K562 (cell line): ENCODE measurements around the gene LEMD3. TPM values are rescaled to one million over a fixed set of nuclear protein-coding genes. Genes with fewer than 3 reads are reported as not detected.

Source experiments
- ATAC-seq: fragments of 200-7000 bp; cut with Tn5 transposase; 3 replicates; pipeline ENCODE4 v1.9.1; 2020; ENCODE audit warnings: moderate library complexity
- BruUV-seq: library from RNA; stranded (reverse); fragments of 400-500 nt; replicated peaks from 2 replicates; lab custom pipeline; 2021; lab: Mats Ljungman, UMichigan
- CTCF ChIA-PET: fragments of 300-600 bp; formaldehyde crosslinking; extraction: SDS; loops from one replicate; lab custom pipeline; 2021; ENCODE audit warnings: low intra/inter-chr PET ratio; lab: Yijun Ruan, JAX
- POLR2A ChIA-PET: fragments of 300-600, 350-650 bp; sonication (Branson Sonifier 250); formaldehyde crosslinking; extraction: SDS; loops from one replicate; lab custom pipeline; 2021; ENCODE audit warnings: antibody characterized with exemption, inconsistent platforms; lab: Yijun Ruan, JAX
- DNase-seq, 4 experiments: peaks; one replicate each; pipeline versions ENCODE4 v3.0.0 to v3.0.0-alpha.2; 2011 to 2018; ENCODE audit warnings: low spot score in 3 of 4, mixed read lengths in 3 of 4; ENCODE audit errors: extremely low read depth in 1 of 4
- FAIRE-seq: peaks from 2 replicates; lab custom pipeline; 2011; peaks lifted over from hg19 to GRCh38; lab: Jason Lieb, UNC
- H2AFZ ChIP-seq: 2 replicates; pipeline ENCODE4 v1.6.0; 2011; ENCODE audit warnings: low read depth, low read length, control low read depth, inconsistent platforms
- H3K27ac ChIP-seq: fragments of 200-600 bp; 3 replicates; pipeline ENCODE4 v1.8.0; 2011; ENCODE audit warnings: low read depth, mild to moderate bottlenecking, control low read depth, inconsistent platforms, low read length, moderate library complexity, mixed read lengths; ENCODE audit errors: extremely low read depth
- H3K27me3 ChIP-seq, 2 experiments: fragments of 300-600 bp in 1 of 2; 2 replicates in 1 of 2; 3 replicates in 1 of 2; pipeline versions ENCODE4 v1.6.0 to v1.8.0; 2011; ENCODE audit warnings: inconsistent platforms in 2 of 2, low read length in 2 of 2, mild to moderate bottlenecking in 1 of 2, mixed read lengths in 1 of 2, moderate library complexity in 1 of 2; ENCODE audit not compliant: control insufficient read depth in 2 of 2, insufficient read depth in 2 of 2
- H3K36me3 ChIP-seq: fragments of 300-600 bp; 3 replicates; pipeline ENCODE4 v1.8.0; 2011; ENCODE audit warnings: mild to moderate bottlenecking, low read length, inconsistent platforms; ENCODE audit not compliant: control insufficient read depth, insufficient read depth
- H3K4me1 ChIP-seq, 2 experiments: fragments of 200-600 bp in 1 of 2; replicated peaks in 1 of 2; 2 replicates in 1 of 2; 3 replicates in 1 of 2; pipeline versions ENCODE4 v1.5.1 to v1.8.0; 2011; ENCODE audit warnings: inconsistent platforms in 2 of 2, low read length in 2 of 2, mild to moderate bottlenecking in 1 of 2, mixed read lengths in 1 of 2, moderate library complexity in 1 of 2; ENCODE audit not compliant: control insufficient read depth in 2 of 2, insufficient read depth in 2 of 2
- H3K4me2 ChIP-seq: 2 replicates; pipeline ENCODE4 v1.6.1; 2011; ENCODE audit warnings: low read length, control low read depth, inconsistent platforms, mixed read lengths; ENCODE audit not compliant: insufficient read depth
- H3K4me3 ChIP-seq: fragments of 200-600 bp; sonication (generic), shearing (Covaris generic); 2 replicates; pipeline ENCODE4 v1.5.1; 2016; ENCODE audit warnings: control low read depth, inconsistent platforms
- H3K79me2 ChIP-seq: fragments of 200-600 bp; 3 replicates; pipeline ENCODE4 v1.8.0; 2011; ENCODE audit warnings: low read length, inconsistent platforms; ENCODE audit not compliant: control insufficient read depth, insufficient read depth
- H3K9ac ChIP-seq, 2 experiments: 2 replicates each; pipeline versions ENCODE4 v1.6.0 to v1.6.1; 2011; ENCODE audit warnings: low read depth in 2 of 2, low read length in 2 of 2, control low read depth in 1 of 2, inconsistent platforms in 1 of 2, mild to moderate bottlenecking in 1 of 2, mixed read lengths in 1 of 2; ENCODE audit not compliant: insufficient read depth in 1 of 2
- H3K9me1 ChIP-seq: one replicate; pipeline ENCODE4 v1.6.0; 2011; ENCODE audit warnings: inconsistent platforms, mild to moderate bottlenecking, low read length, moderate library complexity; ENCODE audit not compliant: control insufficient read depth, insufficient read depth
- H3K9me3 ChIP-seq: replicated peaks from 2 replicates; pipeline ENCODE4 v1.5.1; 2011; ENCODE audit warnings: low read depth, low read length, inconsistent platforms; ENCODE audit not compliant: control insufficient read depth, insufficient read depth
- H4K20me1 ChIP-seq: replicated peaks from 2 replicates; pipeline ENCODE4 v1.6.1; 2011; ENCODE audit warnings: low read length, inconsistent platforms, mixed read lengths; ENCODE audit not compliant: control insufficient read depth, insufficient read depth
- ATF3 ChIP-seq, 2 experiments: fragments of 450-650 bp in 1 of 2; sonication (generic) in 1 of 2; formaldehyde crosslinking in 1 of 2; IDR thresholded peaks in 1 of 2; conservative IDR thresholded peaks in 1 of 2; 2 replicates each; pipeline versions ENCODE4 v1.6.1 to v1.8.1; 2016 to 2023; ENCODE audit warnings: mild to moderate bottlenecking in 2 of 2, moderate library complexity in 2 of 2, inconsistent platforms in 1 of 2, missing genetic modification reagents in 1 of 2
- CBX2 ChIP-seq: fragments of 200-600 bp; sonication (generic); IDR thresholded peaks from one replicate; pipeline ENCODE4 v1.6.1; 2012; ENCODE audit warnings: mild to moderate bottlenecking, low read length, inconsistent platforms; ENCODE audit not compliant: insufficient read depth, poor library complexity, severe bottlenecking
- DDX20 ChIP-seq: fragments of 450-650 bp; IDR thresholded peaks from 2 replicates; pipeline ENCODE4 v1.6.1; 2016; ENCODE audit warnings: missing genetic modification characterization, low read depth, mild to moderate bottlenecking, missing compliant biosample characterization, moderate library complexity
- HBP1 ChIP-seq: fragments of 450-650 bp; formaldehyde crosslinking; IDR thresholded peaks from 2 replicates; pipeline ENCODE4 v1.4.0; 2022; ENCODE audit warnings: missing genetic modification characterization
- HLTF ChIP-seq: fragments of 450-650 bp; IDR thresholded peaks from 2 replicates; pipeline ENCODE4 v1.6.1; 2016
- HNRNPLL ChIP-seq: fragments of 200-400 bp; formaldehyde crosslinking; IDR thresholded peaks from 2 replicates; pipeline ENCODE4 v1.6.1; 2017; ENCODE audit warnings: low read length, low read depth, mild to moderate bottlenecking; ENCODE audit not compliant: poor library complexity, severe bottlenecking
- KHSRP ChIP-seq: fragments of 450-650 bp; IDR thresholded peaks from 2 replicates; pipeline ENCODE4 v1.6.1; 2017
- KLF16 ChIP-seq: IDR thresholded peaks from 2 replicates; pipeline ENCODE4 v1.6.1; 2016; ENCODE audit warnings: antibody characterized with exemption
- MCM2 ChIP-seq: fragments of 450-650 bp; IDR thresholded peaks from 2 replicates; pipeline ENCODE4 v1.6.1; 2017; ENCODE audit warnings: low read depth, mild to moderate bottlenecking
- NFATC3 ChIP-seq: fragments of 450-650 bp; IDR thresholded peaks from 2 replicates; pipeline ENCODE4 v1.6.1; 2017; ENCODE audit warnings: mild to moderate bottlenecking
- PHF20 ChIP-seq: fragments of 450-650 bp; IDR thresholded peaks from 2 replicates; pipeline ENCODE4 v1.6.1; 2018; ENCODE audit not compliant: partially characterized antibody
- RBM34 ChIP-seq: fragments of 200-400 bp; formaldehyde crosslinking; IDR thresholded peaks from 2 replicates; pipeline ENCODE4 v1.6.1; 2018; ENCODE audit warnings: low read length, borderline replicate concordance; ENCODE audit not compliant: insufficient read depth
- SIN3A ChIP-seq, 2 experiments: fragments of 150-350 bp in 1 of 2; IDR thresholded peaks; 2 replicates each; pipeline ENCODE4 v1.6.1; 2011 to 2016; ENCODE audit warnings: borderline replicate concordance in 2 of 2, low read depth in 2 of 2, low read length in 2 of 2, mild to moderate bottlenecking in 2 of 2, moderate library complexity in 2 of 2; ENCODE audit not compliant: control insufficient read depth in 1 of 2
- ZBTB49 ChIP-seq: sonication (generic); formaldehyde crosslinking; IDR thresholded peaks from 2 replicates; pipeline ENCODE4 v1.8.0; 2022; ENCODE audit warnings: missing genetic modification reagents, mild to moderate bottlenecking, borderline replicate concordance
- ZNF197 ChIP-seq: fragments of 200-800 bp; sonication (Bioruptor generic); IDR thresholded peaks from 2 replicates; pipeline ENCODE4 v1.6.1; 2016; ENCODE audit warnings: low read depth, missing genetic modification characterization, missing compliant biosample characterization
- ZNF707 ChIP-seq: fragments of 250-450 bp; sonication (Bioruptor Pico); conservative IDR thresholded peaks from 2 replicates; pipeline ENCODE4 v1.8.0; 2022; ENCODE audit warnings: inconsistent platforms, mild to moderate bottlenecking, moderate library complexity
- WGBS: fragments of 100-300 bp; shearing (Covaris generic); methylation state at CpG from one replicate; pipeline ENCODE4 v1.1.6; 2016; ENCODE audit warnings: low coverage, mixed read lengths; ENCODE audit not compliant: insufficient coverage; ENCODE audit errors: missing lambda C conversion rate; 5-methylcytosine and 5-hydroxymethylcytosine counted together
- in situ Hi-C: fragments of 300-500 bp; cut with MboI; formaldehyde crosslinking; loops from 4 replicates; pipeline ENCODE4 v1.15.0; 2018; ENCODE audit warnings: inconsistent platforms, mixed read lengths
- intact Hi-C: fragments of 100-400 bp; cut with micrococcal nuclease; formaldehyde crosslinking; loops from 2 replicates; pipeline ENCODE4 v1.14.2; 2022
- polyA plus RNA-seq, 8 experiments: library from polyadenylated mRNA; depleted of rRNA in 4 of 8; stranded (reverse) in 5 of 8; unstranded in 3 of 8; fragments of >200 nt; fragmentation: Nextera tagmentation in 2 of 8; fragmentation: Illumina TruSeq in 1 of 8; extraction: Ambion mirVana in 2 of 8; extraction: Trizol in 1 of 8; gene quantifications; 2 replicates each; pipeline versions ENCODE4 v1.2.1 to v1.2.3, GENCODE V29; 2011 to 2014; ENCODE audit warnings: inconsistent platforms in 1 of 8, missing spikeins in 1 of 8
- total RNA-seq, 7 experiments: library from RNA; depleted of rRNA in 6 of 7; stranded (reverse); fragments of >200 nt in 6 of 7; fragmentation: Illumina TruSeq in 2 of 7; extraction: Trizol in 2 of 7; gene quantifications; 2 replicates each; pipeline versions ENCODE4 v1.2.1 to v1.2.3, GENCODE V29; 2011 to 2021; ENCODE audit warnings: low replicate concordance in 1 of 7

Gene LEMD3
- total and polyA plus RNA-seq, 9 of the 15 experiments (the other 6 are each of a cell fraction or from before 2014, with no cell fraction given): 6.8 to 37.4 (median 17.2) TPM

- Histone ChIP-seq H3K27me3 (peaks cover 0 to 3% of the 10 kb centered on the region in 2 experiments; a peak in 2 of 5 replicates), H3K36me3 (no peaks in the 10 kb centered on the region), H3K4me2 (no peak overlapping the region), H3K4me3 (no peak overlapping the region), H3K9ac (no peak overlapping the region), H3K9me3 (no peaks in the 10 kb centered on the region), H2AFZ (no peak overlapping the region), H3K9me1 (no peaks in the 10 kb centered on the region), H4K20me1 (no peaks in the 10 kb centered on the region), H3K27ac (no peak overlapping the region), H3K79me2 (no peaks in the 10 kb centered on the region), H3K4me1 (no peaks in the 10 kb centered on the region)
- intact Hi-C loops: no loop called here
- POLR2A ChIA-PET: no interaction called here
- in situ Hi-C loops: no loop called here
- ATAC-seq (no peak), DNase-seq (no peak), FAIRE-seq (no peak)
- WGBS: 67% methylated on average over 1 of the region's 1 CpG
- no peak for TF ChIP-seq ZNF707 (CRISPR knock-in tag)
- TF ChIP-seq KLF16: no peak
- no peak for TF ChIP-seq HNRNPLL
- no peak for TF ChIP-seq ATF3 (IDR thresholded peaks at IDR 0.05)
- TF ChIP-seq ATF3 (CRISPR knock-in tag; conservative IDR thresholded peaks at IDR 0.05): no peak
- no peak for TF ChIP-seq HBP1
- TF ChIP-seq KHSRP: no peak
- TF ChIP-seq MCM2: no peak
- no peak for TF ChIP-seq DDX20 (tag)
- no peak for TF ChIP-seq NFATC3
- no peak for TF ChIP-seq CBX2
- no peak for TF ChIP-seq ZBTB49 (CRISPR knock-in tag)
- TF ChIP-seq RBM34: no peak
- no peak for TF ChIP-seq ZNF197 (CRISPR knock-in tag)
- TF ChIP-seq SIN3A (IDR thresholded peaks at IDR 0.05; ENCODE audit: borderline replicate concordance in 2 of 2, control insufficient read depth in 1 of 2, low read depth in 2 of 2, low read length in 2 of 2): no peak
- no peak for TF ChIP-seq HLTF
- TF ChIP-seq PHF20: no peak
- no TSS peak for BruUV-seq
- CTCF ChIA-PET: no interaction called here
Measured at GRCh38 chr12:65162609-65163008, 6.8 kb upstream of the LEMD3 start.
